HAP-1 (cell line): ENCODE data around the gene POLN.
A peak's percentile ranks its signal among the peaks of the same experiment; 100 is the strongest.

Experiments
- DNase-seq, 2 experiments: peaks; one replicate each; pipeline ENCODE4 v3.0.0-alpha.2; 2016 to 2020; ENCODE audit warnings: low spot score in 2 of 2
- H3K27me3 ChIP-seq: fragments of 250-450 bp; sonication (Bioruptor Pico); 2 replicates; pipeline ENCODE4 v1.5.1; 2020; ENCODE audit warnings: low read depth, mild to moderate bottlenecking, moderate library complexity
- H3K36me3 ChIP-seq: fragments of 250-450 bp; sonication (Bioruptor Pico); replicated peaks from 2 replicates; pipeline ENCODE4 v1.5.1; 2020; ENCODE audit warnings: mild to moderate bottlenecking
- H3K4me1 ChIP-seq: fragments of 250-450 bp; sonication (Bioruptor Pico); 2 replicates; pipeline ENCODE4 v1.5.1; 2020; ENCODE audit warnings: mild to moderate bottlenecking
- H3K4me3 ChIP-seq: fragments of 250-450 bp; sonication (Bioruptor Pico); 2 replicates; pipeline ENCODE4 v1.5.1; 2020; ENCODE audit warnings: mild to moderate bottlenecking, moderate library complexity
- H3K9me3 ChIP-seq: fragments of 250-450 bp; sonication (Bioruptor Pico); 2 replicates; pipeline ENCODE4 v1.5.1; 2020; ENCODE audit warnings: mild to moderate bottlenecking, moderate library complexity
- in situ Hi-C: fragments of 300-500 bp; cut with MboI; formaldehyde crosslinking; loops from 3 replicates; pipeline ENCODE4 v1.14.3; 2020; ENCODE audit warnings: low sequenced_read_pairs, inconsistent platforms, mixed read lengths

The POLN gene

GRCh38 chr4:2270341-2271165, 28.6 kb upstream of the POLN start:
- Histone ChIP-seq H3K4me3 (no peak overlapping the region), H3K36me3 (no peaks in the 10 kb centered on the region), H3K4me1 (no peaks in the 10 kb centered on the region), H3K27me3 (no peaks in the 10 kb centered on the region), H3K9me3 (no peaks in the 10 kb centered on the region)
- in situ Hi-C loops: no loop called here
- no peak for DNase-seq

DNA sequence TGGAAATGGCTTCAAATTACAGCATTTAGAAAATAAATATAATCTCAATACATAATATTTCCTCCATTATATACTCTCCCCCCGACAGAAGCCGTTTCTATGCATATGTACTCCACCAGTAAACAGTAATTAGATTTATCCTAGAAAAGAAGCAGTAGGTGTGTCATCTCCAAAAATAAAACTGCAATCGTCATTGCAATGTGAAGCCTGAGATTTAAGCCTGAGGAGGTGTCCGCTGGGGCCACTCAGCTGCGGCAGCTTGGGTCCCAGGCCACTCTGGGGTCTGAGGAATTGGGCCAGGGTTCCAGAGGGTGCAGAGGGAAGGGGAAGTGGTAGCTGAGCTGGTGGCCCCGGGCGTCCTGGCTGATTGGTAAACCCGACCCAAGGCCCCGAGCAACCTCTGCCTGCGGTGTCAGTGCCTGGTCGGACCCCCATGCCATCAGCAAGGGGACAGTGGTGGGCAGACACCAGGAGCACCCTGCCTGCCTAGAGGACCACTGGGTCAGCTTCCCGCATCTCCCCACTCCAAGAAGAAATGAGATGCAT, 27.8 kb upstream of the POLN start:
- Histone ChIP-seq H3K36me3 (no peaks in the 10 kb centered on the region), H3K4me3 (no peak overlapping the region), H3K4me1 (no peaks in the 10 kb centered on the region), H3K9me3 (no peaks in the 10 kb centered on the region), H3K27me3 (no peaks in the 10 kb centered on the region)
- in situ Hi-C loops: no loop called here
- no peak for DNase-seq

DNA sequence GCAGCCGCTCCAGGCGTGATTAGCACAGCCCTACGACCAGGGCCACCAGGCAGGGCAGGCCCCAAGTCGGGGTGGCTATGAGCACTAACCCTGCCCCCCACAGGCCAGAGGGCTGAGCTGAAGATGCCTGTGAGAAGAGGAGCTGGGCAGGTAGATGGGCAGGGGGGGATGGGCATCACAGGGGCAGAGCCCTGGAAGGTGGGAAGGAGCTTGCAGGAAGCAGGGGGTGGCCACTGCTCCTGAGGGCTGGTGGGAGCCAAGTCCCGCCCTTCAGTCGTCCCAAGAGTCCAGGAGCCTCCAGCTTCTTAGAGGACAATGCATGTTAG, 27.2 kb upstream of the POLN start:
- no peaks in the 10 kb centered on the region for H3K4me1 ChIP-seq
- no peaks in the 10 kb centered on the region for H3K9me3 ChIP-seq
- no peaks in the 10 kb centered on the region for H3K36me3 ChIP-seq
- H3K27me3 ChIP-seq: no peaks in the 10 kb centered on the region
- H3K4me3 ChIP-seq: no peak overlapping the region
- DNase-seq: no peak
- in situ Hi-C loops: no loop called here

DNA sequence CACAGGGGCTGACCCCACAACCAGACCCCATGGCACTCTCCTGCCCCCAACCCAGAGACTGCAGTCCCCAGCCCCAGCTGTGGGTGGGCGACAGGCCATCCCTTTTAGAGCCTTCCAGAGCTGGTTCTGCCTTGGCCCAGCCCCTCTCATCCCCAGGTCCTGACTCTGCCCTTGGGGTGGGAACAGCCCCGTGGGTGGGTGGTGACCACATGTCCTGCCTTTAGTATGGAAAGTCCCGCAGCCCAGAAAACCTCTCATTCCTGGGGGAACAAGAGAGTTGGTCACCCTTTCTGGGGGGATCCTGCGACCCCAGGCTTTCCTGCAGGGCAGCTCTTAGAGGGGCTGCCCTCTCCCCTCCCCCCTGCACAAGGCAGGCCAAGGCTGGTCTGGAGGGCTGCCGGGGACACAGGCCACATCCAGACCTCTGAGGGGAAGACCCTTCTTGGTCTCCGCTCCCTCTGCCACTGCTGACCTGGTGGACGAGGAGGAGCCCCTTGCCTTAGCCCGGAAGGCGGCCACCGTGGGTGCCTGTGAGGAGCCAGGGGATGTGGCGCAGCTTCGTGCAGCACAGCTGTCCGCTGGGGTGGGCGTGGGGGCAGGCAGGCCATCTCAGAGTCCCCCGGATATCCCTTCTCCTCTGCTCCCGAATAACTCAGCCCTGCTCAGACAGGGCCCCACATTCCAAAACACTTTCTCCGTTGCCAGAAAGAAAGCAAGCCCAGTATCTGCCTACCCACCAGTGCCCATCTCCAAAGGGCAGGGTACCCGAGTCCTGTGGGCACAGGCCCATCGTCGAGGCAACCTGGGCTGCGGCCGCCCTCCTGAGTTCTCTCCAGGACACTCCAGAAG, 26.7 kb upstream of the POLN start:
- in situ Hi-C loops: no loop called here
- Histone ChIP-seq H3K36me3 (no peaks in the 10 kb centered on the region), H3K4me3 (no peak overlapping the region), H3K9me3 (no peaks in the 10 kb centered on the region), H3K27me3 (no peaks in the 10 kb centered on the region), H3K4me1 (no peaks in the 10 kb centered on the region)
- no peak for DNase-seq

DNA sequence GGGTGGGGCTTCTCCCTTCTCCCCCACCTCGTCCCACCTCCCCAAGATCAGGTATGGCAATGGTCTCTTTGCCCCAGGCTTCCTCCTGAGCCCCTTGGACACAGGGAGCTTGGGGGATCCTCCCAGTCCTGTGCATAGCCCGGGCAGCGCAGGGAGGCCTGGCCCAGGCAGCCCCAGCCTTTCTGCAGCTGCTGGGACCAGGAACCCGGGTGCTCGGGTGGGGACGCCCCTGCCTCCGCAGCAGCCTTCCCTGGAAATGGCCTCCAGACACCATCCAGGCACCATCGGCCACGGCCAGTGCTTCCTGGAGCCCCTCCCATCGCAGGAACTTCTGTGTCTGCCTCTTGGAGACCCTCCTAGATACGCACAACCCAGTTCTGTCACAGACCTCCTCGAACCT, 25.9 kb upstream of the POLN start:
- Histone ChIP-seq H3K27me3 (no peaks in the 10 kb centered on the region), H3K36me3 (no peaks in the 10 kb centered on the region), H3K4me1 (no peaks in the 10 kb centered on the region), H3K4me3 (no peak overlapping the region), H3K9me3 (no peaks in the 10 kb centered on the region)
- in situ Hi-C loops: no loop called here
- DNase-seq: no peak

- Histone ChIP-seq H3K36me3 (no peaks in the 10 kb centered on the region), H3K27me3 (no peaks in the 10 kb centered on the region), H3K4me1 (no peaks in the 10 kb centered on the region), H3K9me3 (no peaks in the 10 kb centered on the region), H3K4me3 (no peak overlapping the region)
- no peak for DNase-seq
- in situ Hi-C loops: no loop called here
Observed at GRCh38 chr4:2267320-2267811, 25.4 kb upstream of the POLN start.

GRCh38 chr4:2266821-2267220, 24.9 kb upstream of the POLN start:
- Histone ChIP-seq H3K36me3 (no peaks in the 10 kb centered on the region), H3K4me3 (no peak overlapping the region), H3K4me1 (no peaks in the 10 kb centered on the region), H3K27me3 (no peaks in the 10 kb centered on the region), H3K9me3 (no peaks in the 10 kb centered on the region)
- in situ Hi-C loops: no loop called here
- no peak for DNase-seq

GRCh38 chr4:2266181-2266580, 24.3 kb upstream of the POLN start:
- DNase-seq: no peak
- H3K4me3 ChIP-seq: no peak overlapping the region
- no peaks in the 10 kb centered on the region for H3K36me3 ChIP-seq
- H3K9me3 ChIP-seq: no peaks in the 10 kb centered on the region
- H3K27me3 ChIP-seq: no peaks in the 10 kb centered on the region
- in situ Hi-C loops: no loop called here
- H3K4me1 ChIP-seq: no peaks in the 10 kb centered on the region

DNA sequence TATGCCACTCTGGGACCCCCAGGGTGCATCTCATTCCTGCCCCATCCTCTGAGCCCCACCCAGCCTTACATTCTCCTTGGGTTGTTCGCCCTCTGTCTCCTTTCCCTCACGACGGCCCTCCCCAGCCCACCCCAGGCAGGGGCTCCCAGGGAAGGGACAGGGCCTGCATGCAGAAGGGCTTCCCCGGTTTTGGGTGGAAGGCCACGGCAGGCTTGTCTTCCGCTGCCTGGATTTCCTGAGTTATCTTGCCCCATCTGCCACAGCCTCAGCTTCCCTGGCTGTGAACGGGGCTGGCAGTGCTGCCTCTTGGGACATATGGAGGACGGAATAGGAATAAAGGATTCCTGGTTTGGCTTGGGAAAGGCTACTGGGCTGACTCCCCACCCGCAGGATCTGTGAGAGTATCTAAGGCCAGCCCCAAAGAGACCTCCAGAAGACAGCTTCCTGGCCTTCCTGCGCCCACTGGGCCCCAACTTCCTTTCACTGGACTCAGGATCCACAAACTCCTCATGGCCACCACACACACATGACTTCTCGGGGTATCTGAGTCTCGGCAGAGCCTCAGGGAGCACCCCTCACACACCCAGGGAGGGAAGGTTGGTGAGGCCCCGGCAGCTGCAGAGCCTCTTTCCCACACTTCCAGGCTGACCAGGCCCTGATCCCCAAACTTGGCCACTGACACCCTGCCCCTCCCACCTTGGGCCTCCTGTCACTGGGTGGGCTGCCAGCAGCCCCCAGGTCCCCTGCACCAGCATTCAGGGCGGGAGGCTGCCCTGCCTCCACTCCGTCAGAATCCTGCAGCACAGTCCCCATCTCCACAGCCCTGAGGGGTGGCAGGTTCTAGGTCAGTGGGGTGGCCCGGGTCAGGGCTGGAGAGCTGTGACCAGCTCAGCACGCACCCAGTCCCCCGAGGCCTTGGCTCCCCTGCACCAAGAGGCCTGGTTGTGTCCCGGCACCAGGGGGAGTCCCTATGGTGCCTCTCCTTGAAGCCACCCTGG, 23.5 kb upstream of the POLN start:
- in situ Hi-C loops: no loop called here
- Histone ChIP-seq H3K36me3 (no peaks in the 10 kb centered on the region), H3K27me3 (no peaks in the 10 kb centered on the region), H3K4me3 (no peak overlapping the region), H3K9me3 (no peaks in the 10 kb centered on the region), H3K4me1 (no peaks in the 10 kb centered on the region)
- DNase-seq: no peak

- no peak for DNase-seq
- in situ Hi-C loops: no loop called here
Observed at GRCh38 chr4:2264481-2265041, 22.6 kb upstream of the POLN start.

GRCh38 chr4:2263926-2264321, 22.0 kb upstream of the POLN start:
- DNase-seq: no peak
- Histone ChIP-seq H3K27me3 (no peaks in the 10 kb centered on the region), H3K9me3 (no peaks in the 10 kb centered on the region), H3K4me3 (no peak overlapping the region), H3K4me1 (no peaks in the 10 kb centered on the region), H3K36me3 (no peaks in the 10 kb centered on the region)
- in situ Hi-C loops: no loop called here

More at GRCh38 chr4:2264481-2265041, 22.6 kb upstream of the POLN start:
- no peaks in the 10 kb centered on the region for H3K36me3 ChIP-seq
- no peaks in the 10 kb centered on the region for H3K4me1 ChIP-seq
- H3K4me3 ChIP-seq: no peak overlapping the region
- no peaks in the 10 kb centered on the region for H3K27me3 ChIP-seq
- no peaks in the 10 kb centered on the region for H3K9me3 ChIP-seq

DNA sequence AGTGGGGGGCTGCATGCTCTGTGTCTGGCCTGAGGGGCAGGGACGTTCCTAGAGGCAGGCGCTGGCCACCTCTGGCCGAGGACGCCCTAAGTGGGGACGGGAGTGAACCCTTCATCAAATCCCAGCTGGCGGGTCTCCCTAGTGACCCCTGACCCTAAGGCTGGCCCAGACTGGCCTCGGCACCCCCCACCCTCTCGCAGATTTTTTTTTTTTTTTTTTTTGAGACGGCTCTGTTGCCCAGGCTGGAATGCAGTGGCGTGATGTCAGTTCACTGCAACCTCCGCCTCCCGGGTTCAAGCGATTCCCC, 21.0 kb upstream of the POLN start:
- no peaks in the 10 kb centered on the region for H3K36me3 ChIP-seq
- H3K4me1 ChIP-seq: no peaks in the 10 kb centered on the region
- in situ Hi-C loops: no loop called here
- no peaks in the 10 kb centered on the region for H3K9me3 ChIP-seq
- H3K4me3 ChIP-seq: peak overlapping the region; percentile 46
- DNase-seq: no peak
- no peaks in the 10 kb centered on the region for H3K27me3 ChIP-seq
